Measurements from ENCODE around the gene PEA15.

The PEA15 gene

GRCh38 chr1:160261893-160262794 is 57.0 kb downstream of the PEA15 start, which contains the start of gene DCAF8:
Gene DCAF8, minus strand, starts transcription at chr1:160262549. Its CDS starts 18,541 bp downstream, at chr1:160244008.
- no peak for TF ChIP-seq CTCF (IDR thresholded peaks at IDR 0.05; ENCODE audit: low read depth, low read length, missing control alignments)
- H3K4me3 ChIP-seq (replicated peaks; ENCODE audit: low read depth, low read length): peak within 1 kb of the TSS; percentile 97
- DNase-seq (ENCODE audit: extremely low read depth, low read depth): peak; percentile 92

GRCh38 chr1:160264795-160265307 is 59.7 kb downstream of the PEA15 start:
- no peak overlapping the region for H3K4me3 ChIP-seq (replicated peaks; ENCODE audit: low read depth, low read length)
- no peak for TF ChIP-seq CTCF (IDR thresholded peaks at IDR 0.05; ENCODE audit: low read depth, low read length, missing control alignments)
- DNase-seq (ENCODE audit: extremely low read depth, low read depth): no peak
